GM10266 (cell line): ENCODE measurements around the gene TIFAB.

Experiments
- DNase-seq: peaks from one replicate; pipeline ENCODE4 v3.0.0; 2012; ENCODE audit errors: extremely low spot score
- TF ChIP-seq, protein P1 (sequence below): IDR thresholded peaks from 2 replicates; pipeline ENCODE4 v1.5.1; 2012; ENCODE audit warnings: mild to moderate bottlenecking, low read depth; ENCODE audit not compliant: control insufficient read depth, insufficient read depth; ENCODE audit errors: missing control alignments

TIFAB gene

DNA sequence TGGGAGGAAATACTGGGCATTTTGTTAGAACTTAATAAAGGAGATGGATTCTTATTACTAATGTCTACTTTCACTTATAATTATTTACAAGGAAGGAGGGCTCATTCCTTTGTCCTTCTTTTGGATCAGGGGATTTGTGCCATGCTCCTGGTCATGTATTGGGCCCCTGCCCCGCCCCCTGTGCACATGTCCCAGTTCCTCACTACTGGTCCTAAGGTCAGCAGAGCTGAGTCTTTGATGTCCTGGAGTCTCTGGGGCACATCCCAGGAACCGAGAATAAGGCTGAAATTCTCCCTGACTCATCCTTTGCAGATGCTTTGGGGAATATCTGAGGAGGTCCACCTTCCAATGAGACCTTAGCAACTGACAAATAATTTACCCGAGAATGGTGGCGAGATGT, 19.6 kb upstream of the TIFAB start:
- TF ChIP-seq, protein P1, sequence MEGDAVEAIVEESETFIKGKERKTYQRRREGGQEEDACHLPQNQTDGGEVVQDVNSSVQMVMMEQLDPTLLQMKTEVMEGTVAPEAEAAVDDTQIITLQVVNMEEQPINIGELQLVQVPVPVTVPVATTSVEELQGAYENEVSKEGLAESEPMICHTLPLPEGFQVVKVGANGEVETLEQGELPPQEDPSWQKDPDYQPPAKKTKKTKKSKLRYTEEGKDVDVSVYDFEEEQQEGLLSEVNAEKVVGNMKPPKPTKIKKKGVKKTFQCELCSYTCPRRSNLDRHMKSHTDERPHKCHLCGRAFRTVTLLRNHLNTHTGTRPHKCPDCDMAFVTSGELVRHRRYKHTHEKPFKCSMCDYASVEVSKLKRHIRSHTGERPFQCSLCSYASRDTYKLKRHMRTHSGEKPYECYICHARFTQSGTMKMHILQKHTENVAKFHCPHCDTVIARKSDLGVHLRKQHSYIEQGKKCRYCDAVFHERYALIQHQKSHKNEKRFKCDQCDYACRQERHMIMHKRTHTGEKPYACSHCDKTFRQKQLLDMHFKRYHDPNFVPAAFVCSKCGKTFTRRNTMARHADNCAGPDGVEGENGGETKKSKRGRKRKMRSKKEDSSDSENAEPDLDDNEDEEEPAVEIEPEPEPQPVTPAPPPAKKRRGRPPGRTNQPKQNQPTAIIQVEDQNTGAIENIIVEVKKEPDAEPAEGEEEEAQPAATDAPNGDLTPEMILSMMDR, result no peak
- DNase-seq, result no peak

GRCh38 chr5:135469911-135470310, 17.8 kb upstream of the TIFAB start:
- DNase-seq, result no peak
- TF ChIP-seq, protein P1, result no peak

DNA sequence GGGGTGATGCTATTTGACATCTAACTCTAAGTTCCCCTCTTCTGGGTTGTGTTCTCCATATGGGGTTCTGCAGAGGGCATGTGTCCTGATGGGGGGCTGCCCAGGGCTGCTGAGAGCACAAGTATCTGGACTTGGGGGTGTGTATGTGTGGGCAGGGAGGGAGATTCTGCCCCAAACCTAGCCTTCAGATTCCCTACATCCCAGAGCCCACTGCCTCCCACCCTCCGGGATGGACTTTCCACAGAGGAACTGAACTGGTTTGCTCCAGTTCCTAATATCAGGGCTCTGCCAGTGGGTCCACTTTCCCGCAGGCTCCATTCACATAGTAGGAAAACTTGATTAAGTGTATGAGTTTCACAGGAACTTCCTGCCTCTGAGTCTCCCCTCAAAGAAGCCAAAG, 16.4 kb upstream of the TIFAB start:
- no peak for DNase-seq
- TF ChIP-seq, protein P1, result no peak

DNA sequence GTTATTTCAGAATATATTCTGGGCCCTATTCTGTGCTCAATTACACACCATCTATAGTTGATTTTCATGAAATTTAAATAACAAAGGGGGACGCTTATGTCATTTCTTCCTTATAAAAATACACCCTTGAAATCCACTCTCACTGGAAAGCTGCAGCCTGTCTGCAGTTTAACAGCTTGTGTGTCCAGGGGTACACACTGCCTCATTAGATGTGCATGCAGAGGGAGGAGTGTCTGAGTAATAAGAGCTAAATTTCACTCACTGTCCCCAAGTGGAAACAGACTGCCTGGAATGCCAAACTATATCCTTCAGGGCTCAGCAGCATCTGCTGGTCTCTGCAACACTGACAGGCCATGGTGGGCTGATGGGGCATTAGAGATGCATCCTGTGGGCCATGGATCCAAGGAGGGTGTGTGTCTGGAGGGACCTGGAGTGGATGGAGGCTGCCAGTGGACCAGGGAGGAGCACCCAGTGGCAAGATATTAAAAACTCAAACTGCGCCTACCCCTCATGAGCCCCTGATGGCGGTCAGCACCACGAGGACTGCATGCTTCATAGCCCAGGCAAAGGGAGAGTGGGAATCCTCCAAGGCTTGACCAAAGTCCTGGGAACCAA, 15.8 kb upstream of the TIFAB start:
- DNase-seq, result no peak
- TF ChIP-seq, protein P1, result no peak

GRCh38 chr5:135467051-135467625, 15.0 kb upstream of the TIFAB start:
- DNase-seq, result no peak
- TF ChIP-seq, protein P1, result no peak

DNA sequence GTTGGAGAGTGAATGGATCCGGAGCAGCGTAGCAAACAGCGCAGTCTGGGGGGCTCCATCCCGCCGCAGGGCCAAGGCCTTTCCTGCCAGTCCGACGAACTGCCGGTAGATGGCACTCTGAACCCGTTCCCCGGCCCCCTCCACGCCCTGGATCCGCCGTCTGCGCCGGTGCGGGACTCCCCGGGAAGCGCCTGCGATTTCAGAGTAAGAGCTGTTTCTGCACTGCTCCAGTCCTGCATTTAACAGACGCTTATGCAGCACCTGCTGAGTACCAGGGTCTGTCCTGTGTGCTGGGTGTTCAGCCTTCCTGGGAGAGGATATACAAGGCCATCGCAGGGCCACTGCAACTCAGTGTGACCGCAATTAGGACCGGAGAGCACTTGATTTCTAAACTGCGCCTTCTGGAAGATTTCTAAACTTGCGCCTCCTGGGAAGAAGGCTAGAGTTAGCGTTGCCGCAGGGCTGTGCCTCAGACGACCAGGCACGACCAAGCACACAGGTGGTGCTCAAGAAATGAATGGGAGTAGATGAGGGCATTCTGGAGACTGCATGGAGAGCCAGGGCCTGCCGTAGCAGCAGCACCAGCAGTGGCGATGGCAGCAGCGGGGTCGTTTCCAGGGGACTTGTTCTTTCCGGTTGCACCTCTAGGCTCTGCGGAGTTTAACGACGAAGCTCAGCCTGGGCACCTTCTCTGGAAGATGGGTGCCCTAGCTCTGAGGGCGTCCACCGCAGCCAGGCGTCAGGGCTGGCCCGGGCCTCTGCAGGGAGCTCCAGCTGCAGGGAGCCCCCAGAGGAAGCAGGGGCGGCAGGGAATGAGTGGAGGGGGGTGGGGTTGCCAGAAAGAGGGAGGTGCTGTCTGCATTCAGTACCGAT, 14.3 kb upstream of the TIFAB start:
- peak; percentile 79 for DNase-seq

More for the DNA sequence above, 14.3 kb upstream of the TIFAB start:
- TF ChIP-seq, protein P1, result peak; percentile 86
